GM18517 (cell line): ENCODE data around the gene SKP1.

Experiments
- ATAC-seq: cut with Tn5 transposase; IDR thresholded peaks from one replicate; pipeline ENCODE4 v1.9.1; 2021; ENCODE audit warnings: mild to moderate bottlenecking, moderate library complexity; ENCODE audit not compliant: unreplicated experiment

Gene SKP1

GRCh38 chr5:134130239-134130945, 46.4 kb downstream of the SKP1 start:
- ATAC-seq: no peak

DNA sequence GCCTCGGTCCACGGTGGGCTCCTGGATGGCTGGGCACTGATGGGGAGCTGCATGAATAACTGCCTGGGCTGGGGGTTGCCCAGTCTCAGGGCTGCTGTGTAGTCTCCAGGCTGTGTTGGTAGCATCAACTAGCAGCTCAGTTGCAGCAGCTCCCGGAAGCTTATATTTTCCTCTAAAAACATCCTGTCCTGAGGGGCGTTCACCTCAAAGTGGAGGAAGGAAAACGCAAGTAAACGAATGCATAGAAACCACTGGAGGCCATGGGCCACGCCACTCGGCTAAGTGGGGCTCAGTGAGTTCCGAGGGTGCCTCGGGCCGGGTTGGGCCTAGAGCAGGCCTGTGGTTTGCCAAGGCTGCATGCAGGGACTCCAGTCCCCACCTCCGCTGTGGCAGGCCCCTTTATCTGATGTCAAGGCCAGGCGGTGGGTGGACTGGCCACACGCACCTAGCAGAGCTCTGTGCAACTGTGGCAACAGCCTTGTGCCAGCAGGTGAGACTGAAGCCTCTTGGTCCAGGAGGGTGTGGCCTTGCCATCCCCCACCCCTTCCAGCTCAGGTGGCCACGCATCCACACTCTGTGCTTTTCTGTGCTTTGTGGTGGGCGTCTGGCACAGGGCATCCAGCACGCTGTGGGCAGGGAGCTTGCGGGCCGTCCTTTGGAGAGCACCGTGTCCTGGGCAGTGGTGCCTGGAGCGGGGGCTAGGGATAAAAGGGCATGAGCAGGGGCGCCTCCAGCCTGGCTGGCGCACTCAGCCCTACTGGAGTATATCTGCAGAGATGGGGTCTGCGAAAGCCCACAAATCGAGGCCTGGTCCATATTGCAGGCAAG, 47.1 kb downstream of the SKP1 start:
- ATAC-seq: no peak

GRCh38 chr5:134128648-134128995, 48.1 kb downstream of the SKP1 start:
- no peak for ATAC-seq

DNA sequence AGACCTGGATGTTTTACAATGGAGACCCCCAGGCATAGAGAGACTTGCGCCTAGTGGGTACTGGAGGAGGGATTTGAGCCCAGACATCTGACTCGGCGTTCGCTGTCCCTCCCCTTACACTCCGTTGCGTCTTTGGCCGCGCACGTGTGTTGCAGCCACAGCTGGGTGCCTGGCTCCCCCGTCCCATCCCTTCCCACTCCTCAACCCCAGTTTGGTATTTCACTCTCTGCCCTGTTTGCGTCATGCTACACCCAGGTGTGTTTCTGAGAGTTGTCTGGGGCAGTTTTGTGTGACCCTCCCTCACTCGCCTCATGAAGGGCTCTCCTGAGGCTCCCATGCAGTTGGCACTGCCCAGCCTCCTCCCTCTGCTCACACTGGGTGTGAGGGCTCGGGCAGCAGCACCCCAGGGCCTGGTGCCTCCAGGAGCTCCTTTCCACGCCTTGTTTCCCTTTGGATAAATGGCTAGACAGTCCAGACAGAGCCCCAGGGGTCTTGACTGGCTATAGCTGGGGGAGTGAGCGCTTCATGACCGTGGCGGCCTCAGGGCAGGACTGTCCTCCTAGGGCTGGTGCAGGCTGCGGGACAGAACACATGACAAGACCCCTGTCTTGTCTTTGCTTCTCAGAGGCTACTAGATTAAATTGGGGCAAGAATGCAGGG, 48.6 kb downstream of the SKP1 start:
- ATAC-seq: no peak

GRCh38 chr5:134127376-134127861, 49.3 kb downstream of the SKP1 start:
- no peak for ATAC-seq

DNA sequence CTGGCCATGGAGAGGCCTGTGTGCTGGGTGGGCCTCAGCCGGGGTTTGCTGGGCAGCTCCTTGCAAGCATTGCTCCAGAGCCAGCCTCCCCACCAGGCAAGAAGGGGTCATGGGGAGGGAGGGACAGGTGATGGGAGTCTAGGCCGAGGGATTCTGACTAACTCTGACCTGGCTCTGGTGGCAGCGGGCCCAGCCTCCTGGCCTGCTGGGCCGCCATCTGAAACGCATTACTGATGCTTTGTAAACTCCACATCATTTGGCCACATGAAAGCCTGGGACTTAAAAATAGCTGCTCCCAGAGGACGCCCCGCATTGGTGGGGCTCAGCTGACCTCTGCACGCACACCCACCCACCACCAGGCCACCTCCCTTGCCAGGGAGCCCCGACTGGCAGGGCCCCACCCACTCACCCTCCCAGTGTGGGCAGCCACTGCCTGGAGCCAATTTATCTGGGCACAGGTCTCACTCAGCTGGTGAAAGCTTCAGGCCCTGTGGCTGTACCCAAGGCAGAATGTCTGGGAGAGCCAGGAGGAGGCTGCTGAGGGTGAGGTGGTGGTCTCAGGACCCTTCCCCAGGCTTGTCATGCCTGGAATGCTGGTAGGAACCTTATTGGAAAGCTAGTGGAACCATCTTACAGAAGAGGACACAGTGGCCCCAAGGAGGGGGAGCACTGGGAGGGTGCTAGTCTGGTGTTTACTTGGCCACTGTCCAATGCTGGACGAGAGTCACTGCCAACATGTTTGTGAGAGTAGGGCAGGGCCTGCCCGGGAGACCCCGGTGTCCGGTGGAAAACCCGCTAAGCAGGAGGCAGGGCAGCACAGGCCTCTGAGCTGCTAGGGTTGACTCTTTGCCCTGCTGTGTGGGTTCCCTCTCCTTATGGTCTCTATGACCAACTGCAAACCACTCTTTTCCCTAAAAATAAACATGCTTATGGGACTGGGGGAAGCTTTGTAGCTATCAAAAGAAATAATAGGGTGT, 51.4 kb downstream of the SKP1 start:
- no peak for ATAC-seq

GRCh38 chr5:134124289-134125038, 52.3 kb downstream of the SKP1 start:
- no peak for ATAC-seq

GRCh38 chr5:134123360-134123759, 53.4 kb downstream of the SKP1 start:
- ATAC-seq: no peak

GRCh38 chr5:134122530-134122929, 54.2 kb downstream of the SKP1 start:
- no peak for ATAC-seq

DNA sequence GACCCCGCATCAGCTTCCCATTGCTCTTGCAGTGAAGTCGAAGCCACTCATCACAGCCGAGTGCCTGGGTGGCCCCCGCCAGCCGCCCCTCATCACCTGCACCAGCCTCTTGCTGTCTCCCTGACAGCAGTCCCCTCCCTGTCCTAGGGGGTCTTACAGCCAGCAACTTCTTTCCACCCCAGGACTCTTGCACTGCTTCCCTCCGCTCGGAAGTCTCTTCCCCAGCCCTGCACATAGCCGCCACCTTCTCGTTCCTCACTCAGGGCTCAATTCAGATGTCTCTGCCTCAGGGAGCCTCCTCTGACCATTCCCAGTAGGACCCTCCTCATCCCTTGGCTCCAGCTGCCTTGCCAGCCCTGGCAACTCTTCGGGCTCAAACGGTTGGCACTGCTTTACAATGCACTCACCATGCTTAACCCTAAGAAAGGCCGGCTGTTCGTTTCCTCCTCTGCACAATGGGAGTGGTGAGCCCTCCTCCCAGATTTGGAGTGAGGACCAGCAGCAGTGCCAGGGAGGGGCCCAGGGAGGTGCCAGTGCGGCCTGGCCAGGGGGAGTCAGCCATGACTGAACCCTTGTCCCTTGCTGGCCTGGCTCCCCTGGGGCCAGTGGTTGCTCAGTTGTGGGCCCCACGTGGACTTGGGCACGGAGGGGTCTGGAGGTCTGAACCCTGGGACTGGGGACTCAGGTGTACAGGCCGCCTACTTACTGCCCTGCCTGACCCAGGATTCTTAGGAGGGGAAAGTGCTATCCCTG, 56.2 kb downstream of the SKP1 start:
- no peak for ATAC-seq

DNA sequence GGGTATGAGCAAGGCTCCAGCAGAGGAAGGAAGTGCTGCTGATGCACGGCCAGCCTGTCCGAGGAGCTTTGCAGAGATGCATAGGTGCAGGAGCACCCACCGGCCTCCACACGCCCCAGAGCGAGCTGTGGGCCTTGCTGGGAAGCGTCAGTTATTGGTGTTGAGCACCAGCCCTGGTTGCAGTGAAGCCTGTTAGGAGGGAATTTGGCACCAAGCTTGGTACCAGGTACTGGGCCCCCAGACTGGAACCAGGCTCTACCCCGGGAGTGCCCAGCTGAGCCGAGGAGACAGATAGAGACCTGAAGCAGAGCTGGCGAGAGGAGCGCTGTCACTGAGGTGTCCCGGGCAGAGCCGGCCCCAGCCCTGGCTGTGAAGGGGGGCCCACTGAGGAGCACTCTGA, 57.0 kb downstream of the SKP1 start:
- ATAC-seq: no peak

GRCh38 chr5:134118212-134118835, 58.4 kb downstream of the SKP1 start:
- ATAC-seq: no peak

GRCh38 chr5:134116789-134117761, 59.7 kb downstream of the SKP1 start:
- ATAC-seq: no peak

GRCh38 chr5:134116286-134116685, 60.5 kb downstream of the SKP1 start:
- ATAC-seq: no peak

GRCh38 chr5:134115806-134116175, 61.0 kb downstream of the SKP1 start:
- ATAC-seq: no peak

- ATAC-seq: no peak
Measured at GRCh38 chr5:134114886-134115805, 61.6 kb downstream of the SKP1 start.
